ENCODE measurements around the gene YWHAB.

The YWHAB gene

DNA sequence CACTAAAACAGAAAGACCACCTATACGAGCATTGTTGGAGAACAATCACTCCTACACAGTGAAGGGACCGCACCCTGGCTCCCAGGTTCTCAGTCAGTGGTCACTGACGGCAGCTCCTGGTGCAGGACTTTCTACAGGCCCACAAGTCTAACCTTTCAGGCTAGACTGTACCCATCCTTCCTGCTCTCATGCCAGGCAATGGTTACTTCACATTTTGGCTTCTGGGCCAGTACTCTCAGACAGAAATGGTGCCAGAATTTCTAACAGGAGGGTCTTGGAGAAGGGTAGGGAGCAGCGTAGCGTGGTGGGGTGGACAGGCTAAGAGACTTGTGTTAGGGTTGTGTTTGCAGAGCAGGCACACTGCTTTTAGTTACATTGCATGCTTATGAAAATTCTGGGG lies 62.6 kb downstream of the YWHAB start:
- H3K27ac ChIP-seq = no peak overlapping the region
- no peak for DNase-seq (ENCODE audit: low read depth, low spot score)

DNA sequence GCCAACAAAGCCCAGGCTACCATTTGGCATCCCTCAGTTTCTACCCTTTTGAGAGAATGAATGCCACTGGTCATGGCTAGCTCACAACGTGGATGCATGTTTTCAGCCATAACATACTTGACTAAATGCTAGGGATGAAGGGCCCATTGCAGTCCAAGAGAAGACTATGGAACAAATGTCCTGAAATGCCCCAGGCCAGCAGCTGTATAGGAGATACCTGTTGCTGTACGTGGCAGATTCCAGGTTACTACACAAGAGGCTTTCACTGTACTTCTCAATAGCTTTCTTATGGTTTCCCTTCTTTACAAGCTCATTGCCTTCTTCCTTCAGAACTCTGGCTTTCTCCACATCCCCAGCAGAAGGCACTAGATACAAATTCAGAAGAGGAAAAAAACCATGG lies 63.0 kb downstream of the YWHAB start:
- no peak for DNase-seq (ENCODE audit: low read depth, low spot score)
- H3K27ac ChIP-seq = no peak overlapping the region

DNA sequence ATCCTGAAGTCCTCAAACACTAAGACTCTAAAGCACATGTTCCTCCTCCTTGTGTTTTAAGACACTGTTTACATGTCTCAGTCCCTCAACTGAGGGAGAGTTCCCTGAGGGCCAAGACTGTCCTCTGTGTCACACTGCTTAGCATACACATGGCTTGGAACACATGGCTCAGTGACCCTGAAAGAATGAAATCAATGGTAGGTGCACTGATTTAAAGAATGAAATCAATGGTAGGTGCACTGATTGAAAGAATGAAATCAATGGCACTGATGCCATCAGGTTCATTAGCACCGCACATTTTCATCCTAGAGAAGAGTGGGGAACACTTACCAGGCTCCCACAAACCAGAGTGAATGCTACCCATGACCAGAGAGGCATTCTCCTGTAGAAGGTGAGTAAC lies 64.9 kb downstream of the YWHAB start:
- no peak overlapping the region for H3K27ac ChIP-seq
- DNase-seq (ENCODE audit: low read depth, low spot score) = no peak

DNA sequence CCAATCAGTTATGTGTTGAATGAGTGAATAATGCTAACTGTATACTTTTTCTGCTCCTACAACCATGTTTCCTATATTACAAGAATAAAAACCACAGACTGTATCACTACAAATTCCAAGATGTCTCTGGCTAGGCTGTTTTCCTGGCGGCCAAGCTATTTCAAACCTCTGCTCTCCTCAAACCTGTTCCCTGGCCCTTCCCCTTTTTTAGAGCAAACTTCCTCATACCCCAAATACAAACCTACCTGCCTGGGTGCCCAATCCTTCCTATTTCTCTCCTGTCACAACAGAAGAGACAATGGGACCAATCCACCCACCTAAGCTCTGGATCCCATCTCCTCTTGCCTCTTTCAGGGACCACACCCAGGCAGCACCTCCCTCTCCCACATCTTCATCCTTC lies 67.2 kb downstream of the YWHAB start:
- no peak overlapping the region for H3K27ac ChIP-seq

DNA sequence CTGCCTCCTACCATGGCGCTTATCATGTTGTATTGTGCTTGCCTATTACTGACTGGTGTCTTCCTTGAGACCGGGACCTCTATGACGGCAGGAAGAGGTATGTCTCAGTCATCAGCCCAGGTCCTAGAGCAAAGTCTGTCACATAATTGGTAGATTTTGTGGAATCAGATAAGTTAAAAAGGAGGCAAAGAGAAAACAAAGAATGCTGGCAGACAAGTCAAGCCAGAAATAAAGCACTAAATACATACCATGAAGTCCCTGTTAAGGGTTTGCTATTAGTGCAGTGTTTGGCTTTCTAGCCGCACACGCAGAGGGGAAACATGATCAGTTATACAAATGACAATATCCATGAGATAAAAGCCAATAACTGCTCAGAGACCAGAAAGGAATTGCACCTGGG lies 68.7 kb downstream of the YWHAB start:
- no peak overlapping the region for H3K27ac ChIP-seq
- DNase-seq (ENCODE audit: low read depth, low spot score) = no peak

More for the DNA sequence above, 67.2 kb downstream of the YWHAB start:
- no peak for DNase-seq (ENCODE audit: low read depth, low spot score)

DNA sequence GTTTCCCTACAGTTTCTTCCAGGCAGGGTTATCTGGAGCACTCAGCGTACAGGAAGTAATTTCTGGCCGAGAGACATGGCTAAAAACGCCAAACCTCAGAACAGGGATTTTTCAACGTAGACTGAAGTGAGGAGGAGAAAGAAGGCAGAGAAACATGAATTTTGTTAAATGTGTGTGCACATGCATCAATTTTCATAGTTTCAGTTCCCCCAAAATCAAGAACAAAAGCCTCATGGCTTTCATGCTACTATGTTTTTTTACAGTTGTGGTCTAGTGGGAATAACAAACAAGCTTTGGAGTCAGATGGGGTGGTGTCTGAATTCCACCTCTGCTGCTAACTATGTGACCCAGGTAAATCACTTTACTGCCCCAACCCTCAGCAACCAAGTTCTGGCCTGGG lies 69.8 kb downstream of the YWHAB start:
- no peak for DNase-seq (ENCODE audit: low read depth, low spot score)
- no peak overlapping the region for H3K27ac ChIP-seq

DNA sequence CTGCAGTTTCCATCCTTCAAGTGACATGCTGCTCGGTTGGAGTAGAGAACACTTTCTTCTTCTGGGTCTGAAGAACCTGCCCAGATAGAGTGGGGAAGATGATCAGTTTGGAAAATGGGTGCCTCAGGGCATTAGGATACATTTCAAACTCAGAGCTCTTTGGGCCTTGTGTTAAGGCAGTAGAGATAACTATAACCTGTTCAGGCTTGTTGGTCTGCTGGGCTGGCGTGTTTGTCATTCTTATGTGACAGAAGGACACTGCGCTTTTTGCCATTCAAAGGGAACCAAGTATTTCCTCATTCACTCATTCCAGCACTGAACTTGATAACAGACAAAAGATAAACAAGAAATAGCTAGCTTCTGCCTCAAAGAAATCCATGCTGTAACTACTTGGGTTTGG lies 70.9 kb downstream of the YWHAB start:
- DNase-seq (ENCODE audit: low read depth, low spot score) = no peak

More for the DNA sequence above, 70.9 kb downstream of the YWHAB start:
- H3K27ac ChIP-seq = peak overlapping the region; percentile 15
